ENCODE data around the gene TNFSF12. TPM values are rescaled to one million over a fixed set of nuclear protein-coding genes. Genes with fewer than 3 reads are reported as not detected.

Gene TNFSF12
- polyA plus RNA-seq, 3 donors = 37.7 to 98.3 (median 50.2) TPM

GRCh38 chr17:7579834-7580603, 31.2 kb downstream of the TNFSF12 start:
- Histone ChIP-seq H3K4me3 (replicated peaks in 1 of 3; ENCODE audit: low read depth in 2 of 3, low read length in 3 of 3) (peak overlapping the region; percentile 82 to 98 (median 91)), H2AFZ (ENCODE audit: insufficient read depth, low read depth, low read length, poor library complexity, severe bottlenecking) (no peak overlapping the region), H3K27ac (ENCODE audit: low read depth in 1 of 2, low read length in 2 of 2) (peak overlapping the region; percentile 99), H3K27me3 (ENCODE audit: control insufficient read depth in 2 of 2, insufficient read depth in 2 of 2, low read length in 2 of 2) (no peaks in the 10 kb centered on the region), H3K79me2 (ENCODE audit: insufficient read depth, low read length) (peaks cover 84% of the 10 kb centered on the region), H4K20me1 (ENCODE audit: insufficient read depth, low read length) (peaks cover 77% of the 10 kb centered on the region), H3K9ac (ENCODE audit: insufficient read depth, low read length, poor library complexity, severe bottlenecking) (peak overlapping the region; percentile 97), H3K4me2 (replicated peaks; ENCODE audit: extremely low read depth, low read length, poor library complexity, severe bottlenecking) (peak overlapping the region; percentile 99), H3K9me3 (replicated peaks in 1 of 2; ENCODE audit: control insufficient read depth in 1 of 2, insufficient read depth in 1 of 2, low read length in 2 of 2) (no peaks in the 10 kb centered on the region), H3K4me1 (ENCODE audit: control insufficient read depth in 1 of 2, insufficient read depth in 2 of 2, low read length in 2 of 2) (peaks cover 81 to 91% of the 10 kb centered on the region in 2 donors), H3K36me3 (replicated peaks in 1 of 2; ENCODE audit: control insufficient read depth in 1 of 2, insufficient read depth in 2 of 2, low read length in 2 of 2) (peaks cover 38 to 39% of the 10 kb centered on the region in 2 donors)
- intact Hi-C loops (cut with micrococcal nuclease) = loop anchor here (2.0 to 10.0 kb wide), 5 partner anchors 107 to 273 kb away; partner anchors contain the start of genes EIF5A (in 1 of the 2), FGF11 (in 1 of the 2), NEURL4 (in 1 of the 2) and TMEM102 (in 1 of the 2)
- 15% methylated on average over 10 of the region's 12 CpGs for WGBS (ENCODE audit: insufficient coverage)
- Mint-ChIP-seq H3K9me3 (peaks cover 0 to 6% (median 0%) of the 10 kb centered on the region in 7 donors), H3K36me3 (peaks cover 65 to 72% of the 10 kb centered on the region in 2 donors), H3K4me1 (peaks cover 80% of the 10 kb centered on the region), H3K4me3 (peak overlapping the region; percentile 98 to 99), H3K27ac (peak overlapping the region; percentile 98 to 100 (median 100)), H3K27me3 (ENCODE audit: low read depth in 3 of 3) (peaks cover 0 to 12% (median 2%) of the 10 kb centered on the region in 3 donors)
- TF ChIP-seq CTCF (IDR thresholded peaks at IDR 0.05) = no peak
- peak; percentile 51 to 71 (median 66) for DNase-seq
